Activated B cell treated with CpG ODN at 0.5 μM for 24 hours (primary cell): ENCODE results near the gene IL20RA. TPM values are rescaled to one million over a fixed set of nuclear protein-coding genes. Genes with fewer than 3 reads are reported as not detected.
"Not testable (repeated sequence)": the region's sequence is repeated elsewhere in the genome, so short reads cannot be mapped to it uniquely, and the experiment has no call there.

Source experiments
- ATAC-seq: fragments of 200-7000 bp; cut with Tn5 transposase; one replicate; pipeline ENCODE4 v1.10.0; 2021; ENCODE audit warnings: low read depth, mild to moderate bottlenecking, moderate library complexity
- CTCF ChIA-PET: fragments of 350-600 bp; sonication (Branson Sonifier 250); formaldehyde crosslinking; loops from one replicate; lab custom pipeline; 2021; ENCODE audit warnings: antibody characterized with exemption; lab: Charles Lee
- POLR2A ChIA-PET: fragments of 350-600 bp; sonication (Branson Sonifier 250); formaldehyde crosslinking; loops from one replicate; lab custom pipeline; 2021; ENCODE audit warnings: antibody characterized with exemption; lab: Charles Lee
- DNase-seq: peaks from one replicate; pipeline ENCODE4 v3.0.0; 2022
- H3K27ac Mint-ChIP-seq: one replicate; pipeline ENCODE4 v1.8.0; 2020; ENCODE audit warnings: mixed read lengths
- H3K27me3 Mint-ChIP-seq: one replicate; pipeline ENCODE4 v1.8.0; 2021; ENCODE audit warnings: mixed read lengths
- H3K36me3 Mint-ChIP-seq: one replicate; pipeline ENCODE4 v1.8.0; 2021; ENCODE audit warnings: low read depth, mixed read lengths
- H3K4me1 Mint-ChIP-seq: one replicate; pipeline ENCODE4 v1.8.0; 2021; ENCODE audit warnings: mixed read lengths
- H3K4me3 Mint-ChIP-seq: one replicate; pipeline ENCODE4 v1.8.0; 2020; ENCODE audit warnings: mild to moderate bottlenecking, mixed read lengths
- H3K9me3 Mint-ChIP-seq: one replicate; pipeline ENCODE4 v1.8.0; 2020; ENCODE audit warnings: mixed read lengths
- intact Hi-C: fragments of 100-400 bp; cut with micrococcal nuclease; formaldehyde crosslinking; loops from one replicate; pipeline ENCODE4 v1.15.1; 2024
- total RNA-seq: library from RNA; stranded (reverse); gene quantifications from 2 replicates; pipeline ENCODE4 v1.2.3, GENCODE V29; 2022
- TF ChIP-seq, protein P1 (sequence below): fragments of 200-600 bp; IDR thresholded peaks from one replicate; pipeline ENCODE4 v1.8.0; 2022; ENCODE audit warnings: antibody characterized with exemption, mild to moderate bottlenecking

The IL20RA gene
- total RNA-seq, 1 donor from 2014 or later: not detected

DNA sequence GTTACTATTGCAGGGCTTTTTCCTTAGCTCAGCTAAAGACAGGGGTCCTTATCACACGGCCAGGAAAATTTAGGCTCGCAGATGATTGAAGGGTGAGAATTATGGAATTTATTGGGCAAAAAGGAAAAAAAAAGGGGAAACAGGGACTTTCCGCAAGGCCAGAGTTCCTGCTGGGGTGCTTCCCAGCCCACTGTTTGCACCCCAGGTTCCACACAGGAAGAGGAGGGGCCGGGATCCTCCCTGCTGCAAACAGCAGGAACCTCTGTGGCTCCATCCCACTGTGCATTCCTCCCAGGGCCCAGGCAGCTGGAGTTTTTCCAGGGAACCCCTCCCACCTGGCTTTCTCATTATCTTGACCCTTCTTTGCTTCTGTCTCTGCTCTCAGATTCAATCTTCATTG, 35.9 kb upstream of the IL20RA start:
- Mint-ChIP-seq H3K27me3 (peaks cover 1% of the 10 kb centered on the region), H3K4me1 (peaks cover 12% of the 10 kb centered on the region), H3K4me3 (no peak overlapping the region), H3K27ac (no peak overlapping the region), H3K9me3 (peaks cover 1% of the 10 kb centered on the region), H3K36me3 (no peaks in the 10 kb centered on the region)
- CTCF ChIA-PET: interaction anchor here (1.3 to 1.5 kb wide), 2 partner anchors 13 to 14 kb away, joined by 3 to 4 read pairs; no protein-coding TSS in a partner anchor
- TF ChIP-seq, protein P1, sequence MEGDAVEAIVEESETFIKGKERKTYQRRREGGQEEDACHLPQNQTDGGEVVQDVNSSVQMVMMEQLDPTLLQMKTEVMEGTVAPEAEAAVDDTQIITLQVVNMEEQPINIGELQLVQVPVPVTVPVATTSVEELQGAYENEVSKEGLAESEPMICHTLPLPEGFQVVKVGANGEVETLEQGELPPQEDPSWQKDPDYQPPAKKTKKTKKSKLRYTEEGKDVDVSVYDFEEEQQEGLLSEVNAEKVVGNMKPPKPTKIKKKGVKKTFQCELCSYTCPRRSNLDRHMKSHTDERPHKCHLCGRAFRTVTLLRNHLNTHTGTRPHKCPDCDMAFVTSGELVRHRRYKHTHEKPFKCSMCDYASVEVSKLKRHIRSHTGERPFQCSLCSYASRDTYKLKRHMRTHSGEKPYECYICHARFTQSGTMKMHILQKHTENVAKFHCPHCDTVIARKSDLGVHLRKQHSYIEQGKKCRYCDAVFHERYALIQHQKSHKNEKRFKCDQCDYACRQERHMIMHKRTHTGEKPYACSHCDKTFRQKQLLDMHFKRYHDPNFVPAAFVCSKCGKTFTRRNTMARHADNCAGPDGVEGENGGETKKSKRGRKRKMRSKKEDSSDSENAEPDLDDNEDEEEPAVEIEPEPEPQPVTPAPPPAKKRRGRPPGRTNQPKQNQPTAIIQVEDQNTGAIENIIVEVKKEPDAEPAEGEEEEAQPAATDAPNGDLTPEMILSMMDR: no peak
- intact Hi-C loops: loop anchor here (10.0 kb wide), 1 partner anchor 924 kb away; no protein-coding TSS in a partner anchor
- ATAC-seq (no peak), DNase-seq (no peak)
- POLR2A ChIA-PET: no interaction called here

DNA sequence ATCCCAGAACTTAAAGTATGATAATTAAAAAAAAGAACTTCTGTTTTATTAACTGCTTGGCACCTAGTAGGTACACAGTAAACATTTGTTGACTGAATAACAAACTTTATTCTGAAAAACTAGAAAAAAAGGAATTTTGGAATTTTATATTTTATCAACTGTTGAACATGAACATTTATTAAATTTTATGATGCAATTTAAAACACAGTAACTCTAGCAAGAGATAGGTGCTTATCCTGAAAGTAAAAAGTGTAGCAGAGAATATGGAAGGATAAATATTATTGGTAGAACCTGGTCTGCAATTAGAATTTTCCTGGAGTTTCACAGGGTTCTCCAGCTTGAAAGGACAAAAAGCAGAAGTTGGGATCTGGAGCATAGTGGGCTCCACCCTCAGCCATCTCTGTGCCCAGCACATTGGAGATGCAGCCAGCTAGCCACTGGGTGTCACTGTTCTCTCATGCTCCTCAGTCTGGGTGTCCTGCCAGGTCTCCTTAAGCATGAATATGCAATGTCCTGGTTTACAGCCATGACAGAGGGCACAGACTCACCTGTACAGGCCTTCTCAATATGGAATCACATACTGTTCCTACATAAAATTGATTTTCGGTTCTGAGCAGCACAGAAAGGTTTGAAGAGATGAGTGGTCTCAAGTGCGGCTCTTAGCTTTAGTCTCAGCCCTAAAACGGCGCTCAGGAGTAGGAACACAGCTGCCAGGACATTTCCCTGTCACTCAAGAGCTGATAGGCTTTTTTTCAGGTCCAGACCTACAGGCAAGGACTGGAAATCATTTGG, 31.7 kb upstream of the IL20RA start:
- peaks cover 1% of the 10 kb centered on the region for H3K9me3 Mint-ChIP-seq
- no peak overlapping the region for H3K4me3 Mint-ChIP-seq
- CTCF ChIA-PET: interaction anchor here (0.6 to 3.0 kb wide), 27 partner anchors 8 to 621 kb away, joined by 3 to 46 read pairs (median 4); no protein-coding TSS in a partner anchor
- POLR2A ChIA-PET: interaction anchor here (0.9 kb wide), 1 partner anchor 141 kb away, joined by 3 read pairs; no protein-coding TSS in a partner anchor
- intact Hi-C loops: loop anchor here (1.0 to 10.0 kb wide), 10 partner anchors 18 to 898 kb away; no protein-coding TSS in a partner anchor
- TF ChIP-seq, protein P1: peak; percentile 77
- peaks cover 2% of the 10 kb centered on the region for H3K4me1 Mint-ChIP-seq
- no peak overlapping the region for H3K27ac Mint-ChIP-seq
- DNase-seq: peak; percentile 39
- peaks cover 2% of the 10 kb centered on the region for H3K27me3 Mint-ChIP-seq
- H3K36me3 Mint-ChIP-seq: no peaks in the 10 kb centered on the region
- ATAC-seq: peak; percentile 100

DNA sequence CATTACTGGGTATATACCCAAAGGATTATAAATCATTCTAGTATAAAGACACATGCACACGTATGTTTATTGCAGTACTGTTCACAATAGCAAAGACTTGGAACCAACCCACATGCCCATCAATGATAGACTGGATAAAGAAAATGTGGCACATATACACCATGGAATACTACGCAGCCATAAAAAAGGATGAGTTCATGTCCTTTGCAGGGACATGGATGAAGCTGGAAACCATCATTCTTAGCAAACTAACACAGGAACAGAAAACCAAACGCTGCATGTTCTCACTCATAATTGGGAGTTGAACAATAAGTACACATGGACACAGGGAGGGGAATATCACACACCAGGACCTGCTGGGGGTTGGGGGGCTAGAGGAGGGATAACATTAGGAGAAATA, 31.0 kb upstream of the IL20RA start:
- ATAC-seq, H3K9me3 Mint-ChIP-seq, H3K4me1 Mint-ChIP-seq, H3K4me3 Mint-ChIP-seq, H3K36me3 Mint-ChIP-seq, DNase-seq, H3K27ac Mint-ChIP-seq, POLR2A ChIA-PET, H3K27me3 Mint-ChIP-seq: not testable (repeated sequence)
- intact Hi-C loops: loop anchor here (1.0 to 10.0 kb wide), 10 partner anchors 19 to 899 kb away; no protein-coding TSS in a partner anchor
- CTCF ChIA-PET: interaction anchor here (0.6 to 3.0 kb wide), 15 partner anchors 18 to 575 kb away, joined by 3 to 46 read pairs (median 5); no protein-coding TSS in a partner anchor

DNA sequence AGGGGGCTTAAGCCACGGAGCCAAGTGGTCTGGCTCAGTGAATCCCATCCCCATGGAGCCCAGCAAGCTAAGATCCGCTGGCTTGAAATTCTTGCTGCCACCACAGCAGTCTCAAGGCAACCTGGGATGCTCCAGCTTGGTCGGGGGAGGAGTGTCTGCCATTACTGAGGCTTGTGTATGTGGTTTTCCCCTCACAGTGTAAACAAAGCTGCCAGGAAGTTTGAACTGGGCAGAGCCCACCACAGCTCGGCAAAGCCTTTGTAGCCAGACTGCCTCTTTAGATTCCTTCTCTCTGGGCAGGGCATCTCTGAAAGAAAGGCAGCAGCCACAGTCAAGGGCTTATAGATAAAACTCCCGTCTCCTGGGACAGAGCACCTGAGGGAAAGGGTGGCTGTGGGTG, 25.5 kb upstream of the IL20RA start:
- H3K27ac Mint-ChIP-seq: no peak overlapping the region
- TF ChIP-seq, protein P1: no peak
- CTCF ChIA-PET: no interaction called here
- no peaks in the 10 kb centered on the region for H3K9me3 Mint-ChIP-seq
- H3K36me3 Mint-ChIP-seq: no peaks in the 10 kb centered on the region
- DNase-seq (no peak), ATAC-seq (no peak)
- peaks cover 32% of the 10 kb centered on the region for H3K27me3 Mint-ChIP-seq
- intact Hi-C loops: loop anchor here (10.0 kb wide), 1 partner anchor 904 kb away; no protein-coding TSS in a partner anchor
- H3K4me3 Mint-ChIP-seq: no peak overlapping the region
- POLR2A ChIA-PET: no interaction called here
- no peaks in the 10 kb centered on the region for H3K4me1 Mint-ChIP-seq

DNA sequence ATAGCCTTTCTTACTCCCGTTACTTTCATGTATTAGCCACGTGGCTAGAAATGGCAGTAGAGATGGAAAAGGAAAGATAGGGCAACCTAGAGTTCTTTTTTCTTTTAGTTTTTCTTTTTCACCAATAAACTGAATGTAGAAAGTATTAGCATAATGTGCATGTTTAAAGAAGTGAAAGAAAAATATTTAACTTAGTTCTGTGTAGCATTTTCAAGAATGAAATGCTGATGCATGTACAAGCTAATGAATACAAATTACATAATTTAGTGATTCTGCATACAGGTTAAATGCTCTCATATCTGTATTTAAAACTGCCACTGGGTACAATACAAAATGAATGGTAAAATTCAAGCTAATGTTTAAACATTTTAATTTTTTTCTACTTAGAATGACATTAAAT, 22.6 kb upstream of the IL20RA start:
- no peaks in the 10 kb centered on the region for H3K4me1 Mint-ChIP-seq
- TF ChIP-seq, protein P1: no peak
- H3K27me3 Mint-ChIP-seq: peaks cover 36% of the 10 kb centered on the region
- POLR2A ChIA-PET: interaction anchor here (1.0 kb wide), 1 partner anchor 21 kb away, joined by 3 read pairs; no protein-coding TSS in a partner anchor
- H3K27ac Mint-ChIP-seq: no peak overlapping the region
- DNase-seq: no peak
- no peaks in the 10 kb centered on the region for H3K36me3 Mint-ChIP-seq
- ATAC-seq: no peak
- intact Hi-C loops: no loop called here
- CTCF ChIA-PET: interaction anchor here (1.8 kb wide), 1 partner anchor 10 kb away, joined by 4 read pairs; no protein-coding TSS in a partner anchor
- no peak overlapping the region for H3K4me3 Mint-ChIP-seq
- no peaks in the 10 kb centered on the region for H3K9me3 Mint-ChIP-seq
